Measurements from ENCODE around the gene CFAP99.

Gene CFAP99

DNA sequence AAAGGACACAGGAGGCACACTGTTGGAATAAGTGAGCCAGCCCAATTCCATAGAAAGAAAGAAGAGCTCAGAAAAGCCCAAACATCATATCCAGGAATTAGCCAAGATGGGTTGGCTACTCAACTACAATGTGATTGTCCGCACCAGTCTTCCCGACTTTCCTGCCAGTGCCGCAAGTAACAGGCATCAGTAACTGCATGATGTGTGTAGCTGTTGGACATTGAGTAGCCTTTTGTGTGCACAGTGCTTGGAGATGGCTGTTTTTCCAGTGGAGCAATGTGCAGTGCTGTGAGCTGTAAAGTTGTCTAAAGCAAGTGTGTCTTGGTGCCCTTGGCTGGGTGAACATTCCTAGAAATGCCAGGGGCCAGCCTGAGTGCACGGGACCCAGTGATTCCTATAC lies 88.5 kb downstream of the CFAP99 start:
- H3K4me3 Mint-ChIP-seq, result no peak overlapping the region
- TF ChIP-seq, protein P1, sequence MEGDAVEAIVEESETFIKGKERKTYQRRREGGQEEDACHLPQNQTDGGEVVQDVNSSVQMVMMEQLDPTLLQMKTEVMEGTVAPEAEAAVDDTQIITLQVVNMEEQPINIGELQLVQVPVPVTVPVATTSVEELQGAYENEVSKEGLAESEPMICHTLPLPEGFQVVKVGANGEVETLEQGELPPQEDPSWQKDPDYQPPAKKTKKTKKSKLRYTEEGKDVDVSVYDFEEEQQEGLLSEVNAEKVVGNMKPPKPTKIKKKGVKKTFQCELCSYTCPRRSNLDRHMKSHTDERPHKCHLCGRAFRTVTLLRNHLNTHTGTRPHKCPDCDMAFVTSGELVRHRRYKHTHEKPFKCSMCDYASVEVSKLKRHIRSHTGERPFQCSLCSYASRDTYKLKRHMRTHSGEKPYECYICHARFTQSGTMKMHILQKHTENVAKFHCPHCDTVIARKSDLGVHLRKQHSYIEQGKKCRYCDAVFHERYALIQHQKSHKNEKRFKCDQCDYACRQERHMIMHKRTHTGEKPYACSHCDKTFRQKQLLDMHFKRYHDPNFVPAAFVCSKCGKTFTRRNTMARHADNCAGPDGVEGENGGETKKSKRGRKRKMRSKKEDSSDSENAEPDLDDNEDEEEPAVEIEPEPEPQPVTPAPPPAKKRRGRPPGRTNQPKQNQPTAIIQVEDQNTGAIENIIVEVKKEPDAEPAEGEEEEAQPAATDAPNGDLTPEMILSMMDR (IDR thresholded peaks at IDR 0.05; ENCODE audit: unreplicated experiment in 3 of 3), result no peak

GRCh38 chr4:2507855-2508254 lies 89.1 kb downstream of the CFAP99 start:
- peaks cover 55% of the 10 kb centered on the region for H3K36me3 Mint-ChIP-seq (ENCODE audit: low read depth)
- H3K9me3 Mint-ChIP-seq, result no peaks in the 10 kb centered on the region
- H3K4me3 Mint-ChIP-seq, result no peak overlapping the region
- H3K4me1 Mint-ChIP-seq, result no peaks in the 10 kb centered on the region
- TF ChIP-seq, protein P1 (IDR thresholded peaks at IDR 0.05; ENCODE audit: unreplicated experiment in 3 of 3), result no peak
- H3K27ac Mint-ChIP-seq, result no peak overlapping the region
- no peaks in the 10 kb centered on the region for H3K27me3 Mint-ChIP-seq (ENCODE audit: low read depth)

More for the DNA sequence above, 88.5 kb downstream of the CFAP99 start:
- H3K9me3 Mint-ChIP-seq, result no peaks in the 10 kb centered on the region
- peaks cover 53% of the 10 kb centered on the region for H3K36me3 Mint-ChIP-seq (ENCODE audit: low read depth)
- H3K27me3 Mint-ChIP-seq (ENCODE audit: low read depth), result no peaks in the 10 kb centered on the region
- H3K4me1 Mint-ChIP-seq, result no peaks in the 10 kb centered on the region
- H3K27ac Mint-ChIP-seq, result no peak overlapping the region

DNA sequence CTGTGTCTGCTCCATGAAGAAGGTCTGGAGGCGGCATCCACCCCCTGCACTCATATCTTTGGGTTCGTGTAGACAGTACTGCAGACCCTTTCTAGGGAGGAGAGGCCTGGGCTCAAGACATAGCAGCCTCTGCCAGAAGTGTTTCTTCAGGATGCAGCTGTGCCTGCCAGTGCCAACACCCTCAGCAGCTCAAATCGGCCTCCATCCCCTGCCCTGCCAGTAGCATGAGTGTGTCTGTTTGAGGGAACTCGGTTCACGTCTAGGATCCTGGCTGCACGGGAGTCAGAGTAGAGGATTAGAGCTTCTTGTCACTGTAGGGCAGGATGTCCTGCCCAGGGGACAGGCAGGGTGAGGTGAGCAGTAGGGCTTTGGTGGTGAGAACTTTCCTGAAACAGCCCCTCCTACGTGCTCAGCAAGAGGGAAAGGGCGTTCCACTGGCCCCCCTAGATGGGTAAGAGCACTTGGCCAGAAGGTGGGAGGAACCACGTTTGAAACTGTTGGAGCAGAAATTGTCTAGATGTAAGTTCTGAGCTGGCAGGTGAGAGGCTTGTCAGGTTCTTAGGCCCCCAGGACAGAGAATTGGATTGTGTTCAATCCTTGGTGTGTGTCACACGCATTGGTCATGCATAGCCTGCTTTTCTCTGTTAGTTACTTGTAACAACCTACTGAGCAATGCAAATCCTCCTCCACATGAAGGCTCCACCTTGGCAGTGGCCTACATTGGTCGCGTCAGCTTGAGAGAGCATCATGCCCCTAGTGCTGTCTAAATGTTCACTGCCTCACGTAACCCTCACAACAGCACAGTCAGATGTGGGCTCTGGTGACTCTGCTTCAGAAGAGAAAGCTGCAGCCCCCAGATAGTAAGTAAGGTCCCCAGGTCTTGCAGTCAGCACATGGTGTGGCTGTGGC lies 91.8 kb downstream of the CFAP99 start:
- peaks cover 68% of the 10 kb centered on the region for H3K36me3 Mint-ChIP-seq (ENCODE audit: low read depth)
- H3K27me3 Mint-ChIP-seq (ENCODE audit: low read depth), result no peaks in the 10 kb centered on the region
- no peak overlapping the region for H3K27ac Mint-ChIP-seq
- TF ChIP-seq, protein P1 (IDR thresholded peaks at IDR 0.05; ENCODE audit: unreplicated experiment in 3 of 3), result no peak
- no peaks in the 10 kb centered on the region for H3K9me3 Mint-ChIP-seq
- H3K4me3 Mint-ChIP-seq, result no peak overlapping the region
- no peaks in the 10 kb centered on the region for H3K4me1 Mint-ChIP-seq

GRCh38 chr4:2511645-2512131 lies 92.9 kb downstream of the CFAP99 start:
- H3K4me3 Mint-ChIP-seq, result no peak overlapping the region
- no peaks in the 10 kb centered on the region for H3K9me3 Mint-ChIP-seq
- H3K27ac Mint-ChIP-seq, result no peak overlapping the region
- no peaks in the 10 kb centered on the region for H3K4me1 Mint-ChIP-seq
- no peaks in the 10 kb centered on the region for H3K27me3 Mint-ChIP-seq (ENCODE audit: low read depth)
- TF ChIP-seq, protein P1 (IDR thresholded peaks at IDR 0.05; ENCODE audit: unreplicated experiment in 3 of 3), result no peak
- peaks cover 67% of the 10 kb centered on the region for H3K36me3 Mint-ChIP-seq (ENCODE audit: low read depth)

Measured in nephron (organoid).